Small intestine (tissue), 7 donors: ENCODE results near the gene CEND1. TPM values are rescaled to one million over a fixed set of nuclear protein-coding genes. Genes with fewer than 3 reads are reported as not detected.

ENCODE experiments used
- DNase-seq, 2 donors: peaks; one replicate each; pipeline versions ENCODE4 v3.0.0 to v3.0.0-alpha.2; 2013
- FAIRE-seq: peaks from 2 replicates; lab custom pipeline; 2012; peaks lifted over from hg19 to GRCh38; lab: Jason Lieb, UNC
- H3K27ac ChIP-seq, 3 donors: one replicate each; pipeline ENCODE4 v1.5.1; 2013; ENCODE audit warnings: low read length in 2 of 3, mild to moderate bottlenecking in 2 of 3, control low read depth in 1 of 3, inconsistent platforms in 1 of 3, low read depth in 1 of 3, moderate library complexity in 1 of 3
- H3K27me3 ChIP-seq, 3 donors: one replicate each; pipeline ENCODE4 v1.6.1; 2013; ENCODE audit warnings: low read length in 3 of 3, inconsistent platforms in 1 of 3; ENCODE audit not compliant: control insufficient read depth in 3 of 3, insufficient read depth in 3 of 3
- H3K36me3 ChIP-seq, 3 donors: one replicate each; pipeline ENCODE4 v1.6.1; 2013; ENCODE audit warnings: low read length in 3 of 3, inconsistent platforms in 1 of 3, low read depth in 1 of 3, mild to moderate bottlenecking in 1 of 3, moderate library complexity in 1 of 3; ENCODE audit not compliant: control insufficient read depth in 3 of 3, insufficient read depth in 2 of 3
- H3K4me1 ChIP-seq, 3 donors: one replicate each; pipeline ENCODE4 v1.6.1; 2013; ENCODE audit warnings: low read length in 2 of 3, inconsistent platforms in 1 of 3, low read depth in 1 of 3, mild to moderate bottlenecking in 1 of 3, moderate library complexity in 1 of 3; ENCODE audit not compliant: control insufficient read depth in 3 of 3, insufficient read depth in 2 of 3
- H3K4me3 ChIP-seq, 3 donors: one replicate each; pipeline ENCODE4 v1.5.1; 2013; ENCODE audit warnings: low read length in 3 of 3, control low read depth in 1 of 3, inconsistent platforms in 1 of 3, low read depth in 1 of 3, mild to moderate bottlenecking in 1 of 3, moderate library complexity in 1 of 3
- H3K9me3 ChIP-seq, 2 donors: one replicate each; pipeline ENCODE4 v1.6.1; 2013; ENCODE audit warnings: low read depth in 1 of 2, low read length in 1 of 2; ENCODE audit not compliant: control insufficient read depth in 2 of 2, insufficient read depth in 1 of 2
- WGBS, 3 donors: extraction: QIAGEN DNeasy Blood & Tissue Kit; methylation state at CpG; one replicate each; pipeline ENCODE4 v1.1.7; 2013; 5-methylcytosine and 5-hydroxymethylcytosine counted together
- polyA plus RNA-seq, 4 donors: library from polyadenylated mRNA; stranded (reverse) in 3 of 4; unstranded in 1 of 4; fragments of 200-250 nt in 3 of 4; fragments of 120-200 nt in 1 of 4; gene quantifications; one replicate each; pipeline versions ENCODE4 v1.2.1 to v1.2.3, GENCODE V29; 2013
- donor health status: healthy with polysubstance abuse.
- donor health status: control.
- donor health status: control.
- donor health status: Bipolar disorder and iron deficiency.
- donor health status: healthy.

CEND1 gene
- polyA plus RNA-seq, 4 donors, result 0.22 to 3.3 TPM; not detected in 2

DNA sequence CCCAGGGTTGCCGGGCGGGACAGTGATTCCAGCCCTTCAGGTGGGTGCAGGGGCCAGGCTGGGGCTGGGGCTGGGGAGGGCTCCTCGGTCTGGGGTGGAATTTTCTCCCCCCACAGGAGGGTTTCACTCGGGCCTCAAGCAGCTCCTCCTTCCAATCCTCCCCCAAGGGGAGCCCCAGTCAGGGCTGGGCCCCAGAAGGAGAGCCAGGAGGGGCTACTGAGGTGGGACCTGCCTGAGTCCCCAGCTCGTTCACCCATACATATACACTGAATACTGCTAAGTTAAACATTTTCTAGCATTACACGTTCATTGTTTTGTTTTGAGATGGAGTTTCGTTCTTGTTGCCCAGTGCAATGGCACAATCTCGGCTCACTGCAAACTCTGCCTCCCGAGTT, 36.3 kb upstream of the CEND1 start:
- H3K4me1 ChIP-seq, result peaks cover 6 to 74% (median 9%) of the 10 kb centered on the region in 3 donors
- 25 to 57% (median 36%) methylated on average over 9 of the region's 9 CpGs for WGBS, 3 donors
- H3K27me3 ChIP-seq, result peaks cover 0 to 15% (median 0%) of the 10 kb centered on the region in 3 donors
- FAIRE-seq, result no peak
- peak in 1 of 2 donors; percentile 57 for DNase-seq
- H3K27ac ChIP-seq, result peak overlapping the region in 2 of 3 donors; percentile 92 to 98
- no peaks in the 10 kb centered on the region for H3K9me3 ChIP-seq
- H3K4me3 ChIP-seq, result no peak overlapping the region
- H3K36me3 ChIP-seq, result peaks cover 4 to 48% (median 13%) of the 10 kb centered on the region in 3 donors

DNA sequence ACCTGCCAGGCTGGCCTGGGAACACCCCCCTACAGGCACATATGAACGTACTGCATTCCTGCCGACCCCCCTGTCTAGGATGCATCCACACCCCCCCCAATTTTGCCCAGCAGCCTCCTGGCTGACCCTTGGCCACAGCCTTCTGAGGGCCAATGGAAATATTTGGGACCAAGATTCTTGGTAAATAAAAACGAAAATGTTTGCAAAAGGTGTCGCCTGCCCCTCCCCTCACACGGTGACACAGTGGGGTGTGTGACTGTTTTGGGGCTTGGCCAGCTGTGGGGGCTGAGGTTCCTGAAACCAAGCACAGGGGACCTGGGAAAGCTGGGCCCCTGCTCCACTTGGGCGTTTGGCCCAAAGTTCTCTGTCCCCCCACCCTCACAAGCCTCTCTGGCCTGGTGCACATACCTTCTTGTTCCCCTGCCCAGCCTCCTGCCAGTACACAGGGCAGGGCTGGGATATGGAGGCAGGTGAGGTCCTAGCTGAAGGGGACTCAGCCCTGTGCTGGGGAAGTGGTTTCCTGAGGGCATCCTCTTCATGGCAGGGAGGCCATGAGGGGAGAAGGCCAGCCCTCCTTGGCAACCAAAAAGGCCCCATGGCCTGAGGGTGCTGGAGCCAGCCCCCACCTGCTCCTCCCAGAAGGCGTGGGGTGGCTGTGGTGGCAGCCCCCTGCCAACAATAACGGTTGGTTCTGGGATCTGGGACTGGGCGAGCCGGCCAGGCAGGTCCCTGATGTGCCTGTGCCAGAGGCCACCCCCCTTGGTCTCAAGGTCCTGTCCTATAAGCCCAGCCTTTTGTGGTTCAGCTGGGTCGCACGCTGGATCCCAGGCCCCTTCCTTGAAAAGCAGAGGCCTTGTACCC, 35.7 kb upstream of the CEND1 start:
- FAIRE-seq (no peak), DNase-seq (peak; percentile 31 to 57)
- H3K4me3 ChIP-seq, result no peak overlapping the region
- 30 to 67% (median 46%) methylated on average over 12 of the region's 12 CpGs for WGBS, 3 donors
- no peaks in the 10 kb centered on the region for H3K9me3 ChIP-seq
- H3K27ac ChIP-seq, result peak overlapping the region; percentile 16 to 98 (median 68)
- peaks cover 5 to 73% (median 6%) of the 10 kb centered on the region in 3 donors for H3K4me1 ChIP-seq
- H3K27me3 ChIP-seq, result peaks cover 0 to 15% (median 0%) of the 10 kb centered on the region in 3 donors
- peaks cover 4 to 54% (median 13%) of the 10 kb centered on the region in 3 donors for H3K36me3 ChIP-seq

DNA sequence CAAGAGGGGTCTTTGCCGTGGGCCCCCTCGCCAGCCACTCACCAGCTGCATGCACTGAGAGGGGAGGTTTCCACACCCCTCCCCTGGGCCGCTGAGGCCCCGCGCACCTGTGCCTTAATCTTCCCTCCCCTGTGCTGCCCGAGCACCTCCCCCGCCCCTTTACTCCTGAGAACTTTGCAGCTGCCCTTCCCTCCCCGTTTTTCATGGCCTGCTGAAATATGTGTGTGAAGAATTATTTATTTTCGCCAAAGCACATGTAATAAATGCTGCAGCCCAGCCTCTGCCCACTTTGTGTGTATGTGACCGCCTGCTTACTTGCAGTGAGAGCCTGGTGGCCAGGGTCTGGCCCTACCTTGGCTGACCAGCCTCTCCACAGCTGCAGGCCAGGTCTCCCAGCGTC, 35.1 kb upstream of the CEND1 start:
- peaks cover 0 to 11% (median 0%) of the 10 kb centered on the region in 3 donors for H3K27me3 ChIP-seq
- no peak overlapping the region for H3K4me3 ChIP-seq
- peaks cover 4 to 58% (median 13%) of the 10 kb centered on the region in 3 donors for H3K36me3 ChIP-seq
- no peak for FAIRE-seq
- WGBS, 3 donors, result 54 to 71% (median 59%) methylated on average over 10 to 11 of the region's 11 CpGs
- DNase-seq, result no peak
- peaks cover 5 to 73% (median 6%) of the 10 kb centered on the region in 3 donors for H3K4me1 ChIP-seq
- no peak overlapping the region for H3K27ac ChIP-seq
- H3K9me3 ChIP-seq, result no peaks in the 10 kb centered on the region

DNA sequence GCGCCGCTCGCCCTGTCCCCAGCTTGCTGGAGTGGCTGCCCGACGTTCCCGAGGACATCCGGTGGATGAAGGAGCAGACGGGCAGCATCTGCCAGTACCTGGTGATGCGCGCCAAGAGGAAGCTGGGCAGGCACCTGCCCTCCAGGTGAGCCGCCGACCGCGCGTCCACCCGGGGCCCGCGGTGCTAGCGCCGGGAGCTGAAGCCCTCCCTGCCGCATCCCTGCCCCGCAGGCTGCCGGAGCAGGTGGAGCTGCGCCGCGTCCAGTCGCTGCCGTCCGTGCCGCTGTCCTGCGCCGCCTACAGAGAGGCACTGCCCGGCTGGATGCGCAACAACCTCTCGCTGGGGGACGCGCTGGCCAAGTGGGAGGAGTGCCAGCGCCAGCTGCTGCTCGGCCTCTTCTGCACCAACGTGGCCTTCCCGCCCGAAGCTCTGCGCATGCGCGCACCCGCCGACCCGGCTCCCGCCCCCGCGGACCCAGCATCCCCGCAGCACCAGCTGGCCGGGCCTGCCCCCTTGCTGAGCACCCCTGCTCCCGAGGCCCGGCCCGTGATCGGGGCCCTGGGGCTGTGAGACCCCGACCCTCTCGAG, 34.5 kb upstream of the CEND1 start:
- Histone ChIP-seq H3K27me3 (peaks cover 0 to 5% (median 0%) of the 10 kb centered on the region in 3 donors), H3K4me3 (no peak overlapping the region), H3K36me3 (peaks cover 4 to 58% (median 13%) of the 10 kb centered on the region in 3 donors), H3K9me3 (no peaks in the 10 kb centered on the region), H3K27ac (no peak overlapping the region), H3K4me1 (peaks cover 0 to 67% (median 6%) of the 10 kb centered on the region in 3 donors)
- DNase-seq, result no peak
- WGBS, 3 donors, result 85 to 89% (median 87%) methylated on average over 35 to 59 of the region's 59 CpGs
- FAIRE-seq, result no peak

DNA sequence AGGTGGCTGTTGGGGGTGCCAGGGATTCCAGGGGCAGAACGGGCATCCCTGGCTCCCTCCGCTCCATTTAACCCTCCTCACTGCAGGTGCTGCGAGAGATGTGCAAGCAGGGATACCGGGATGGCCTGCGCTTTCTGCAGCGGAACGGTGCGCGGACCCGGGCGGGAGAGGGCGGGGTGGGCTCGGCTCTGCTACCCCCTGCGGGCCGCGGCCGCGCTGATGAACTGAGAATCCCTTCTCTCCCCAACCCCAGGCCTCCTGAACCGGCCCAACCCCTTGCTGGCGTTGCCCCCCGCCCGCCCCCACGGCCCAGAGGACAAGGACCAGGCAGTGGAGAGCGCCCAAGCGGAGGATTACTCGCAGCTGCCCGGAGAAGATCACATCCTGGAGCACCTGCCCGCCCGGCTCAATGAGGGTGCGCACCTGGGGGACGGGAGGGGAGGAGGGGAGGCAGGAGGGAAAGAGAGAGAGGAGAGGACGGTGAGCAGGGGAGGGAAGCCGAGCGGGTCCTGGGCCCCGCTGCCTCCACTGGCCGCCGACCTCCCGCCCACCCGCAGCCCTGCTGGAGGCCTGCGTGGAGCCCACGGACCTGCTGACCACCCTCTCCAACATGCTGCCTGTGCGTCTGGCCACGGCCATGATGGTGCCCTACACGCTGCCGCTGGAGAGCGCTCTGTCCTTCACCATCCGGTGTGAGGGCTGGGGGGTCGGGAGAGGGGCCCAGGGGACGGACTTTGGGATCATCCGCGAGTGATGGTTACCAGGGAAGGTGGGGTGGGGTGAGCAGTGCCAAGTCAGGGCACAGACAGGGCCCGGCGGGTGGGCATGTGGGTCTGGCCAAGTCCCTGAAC, 33.8 kb upstream of the CEND1 start:
- peaks cover 0 to 64% (median 6%) of the 10 kb centered on the region in 3 donors for H3K4me1 ChIP-seq
- H3K9me3 ChIP-seq, result no peaks in the 10 kb centered on the region
- no peak overlapping the region for H3K27ac ChIP-seq
- peaks cover 4 to 58% (median 13%) of the 10 kb centered on the region in 3 donors for H3K36me3 ChIP-seq
- FAIRE-seq (no peak), DNase-seq (no peak)
- no peaks in the 10 kb centered on the region for H3K27me3 ChIP-seq
- H3K4me3 ChIP-seq, result no peak overlapping the region
- WGBS, 3 donors, result 88 to 91% (median 89%) methylated on average over 39 to 53 of the region's 53 CpGs

DNA sequence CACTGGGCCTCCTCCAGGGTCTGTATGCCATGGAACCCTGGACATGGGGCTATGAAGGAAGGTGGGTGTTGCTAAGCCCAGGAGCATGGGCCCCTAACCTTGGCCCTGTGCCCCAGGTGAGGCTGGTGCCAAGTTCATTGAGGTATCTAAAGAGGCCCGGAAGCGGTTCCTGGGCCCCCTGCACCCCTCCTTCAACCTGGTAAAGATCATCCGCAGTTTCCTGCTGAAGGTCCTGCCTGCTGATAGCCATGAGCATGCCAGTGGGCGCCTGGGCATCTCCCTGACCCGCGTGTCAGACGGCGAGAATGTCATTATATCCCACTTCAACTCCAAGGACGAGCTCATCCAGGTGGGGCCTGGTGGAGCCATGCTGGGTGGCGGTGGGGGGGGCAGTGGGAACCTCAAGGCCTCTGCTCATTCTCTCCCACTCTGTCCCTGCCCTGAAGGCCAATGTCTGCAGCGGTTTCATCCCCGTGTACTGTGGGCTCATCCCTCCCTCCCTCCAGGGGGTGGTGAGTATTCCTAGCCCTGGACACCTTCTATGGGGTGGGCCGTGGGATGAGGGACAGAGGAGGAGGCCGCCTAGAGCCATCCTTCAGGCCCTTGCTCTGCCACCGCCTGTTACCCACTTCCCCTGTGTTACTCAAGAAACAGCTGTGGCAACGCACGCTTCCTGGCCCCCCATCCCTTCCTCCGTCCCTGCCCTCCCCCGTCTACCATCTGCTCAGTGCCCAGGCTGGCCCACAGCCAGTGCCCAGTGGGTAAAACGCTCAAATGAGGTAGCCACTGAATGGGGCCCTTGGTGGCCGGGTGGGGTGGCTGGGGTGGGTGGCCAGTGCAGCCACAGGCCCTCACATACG, 31.9 kb upstream of the CEND1 start:
- peaks cover 4 to 58% (median 13%) of the 10 kb centered on the region in 3 donors for H3K36me3 ChIP-seq
- no peak for DNase-seq
- H3K4me1 ChIP-seq, result peaks cover 0 to 52% (median 3%) of the 10 kb centered on the region in 3 donors
- H3K4me3 ChIP-seq, result peak overlapping the region in 2 of 3 donors; percentile 37 to 83
- 60 to 73% (median 63%) methylated on average over 22 of the region's 22 CpGs for WGBS, 3 donors
- peak overlapping the region; percentile 76 to 98 (median 91) for H3K27ac ChIP-seq
- no peaks in the 10 kb centered on the region for H3K9me3 ChIP-seq
- no peaks in the 10 kb centered on the region for H3K27me3 ChIP-seq
- no peak for FAIRE-seq

DNA sequence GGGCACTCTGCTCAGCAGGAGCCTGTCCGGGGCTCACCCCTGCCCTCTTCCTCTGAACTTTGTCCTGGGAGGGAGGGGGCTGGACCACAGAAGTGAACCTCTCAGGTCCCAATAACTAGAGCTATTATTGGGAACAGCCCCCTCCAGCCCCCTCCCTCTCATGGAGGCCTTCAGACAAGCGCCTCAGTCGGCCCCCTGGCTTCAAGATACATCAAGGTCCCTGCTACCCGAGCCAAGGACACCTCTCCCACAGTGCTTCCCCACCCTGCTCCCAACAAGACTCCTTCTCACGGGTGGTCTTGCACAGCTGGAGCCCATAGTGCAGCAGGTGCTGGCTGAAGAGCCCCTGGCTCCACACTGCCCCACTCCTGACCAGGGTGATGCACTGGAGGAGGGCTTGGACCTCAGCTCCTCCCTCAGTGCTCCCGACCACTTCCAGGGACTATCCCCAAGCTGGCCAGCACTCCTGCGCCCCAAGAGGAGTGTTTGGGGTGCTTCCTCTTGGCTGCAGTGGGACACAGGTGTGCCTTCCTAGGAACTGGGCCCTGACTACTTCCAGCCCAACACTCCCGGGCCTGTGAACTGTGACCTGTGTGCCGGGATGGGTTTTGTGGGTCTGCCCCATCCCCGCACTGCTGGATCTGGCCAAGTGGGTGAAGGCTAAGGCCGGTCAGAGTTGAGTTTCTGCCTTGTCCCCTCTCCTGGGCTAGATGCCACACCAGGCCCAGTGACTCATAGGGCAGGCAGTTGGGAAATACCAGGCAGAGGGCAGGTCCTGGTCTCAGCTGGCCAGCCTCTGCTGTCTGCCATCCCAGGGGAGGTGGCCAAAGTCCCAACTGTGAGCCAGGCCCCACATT, 31.0 kb upstream of the CEND1 start:
- FAIRE-seq (no peak), DNase-seq (peak; percentile 73 to 94)
- H3K36me3 ChIP-seq, result peaks cover 6 to 64% (median 13%) of the 10 kb centered on the region in 3 donors
- H3K4me1 ChIP-seq, result peaks cover 0 to 44% (median 0%) of the 10 kb centered on the region in 3 donors
- H3K4me3 ChIP-seq, result peak overlapping the region; percentile 77 to 96 (median 83)
- no peaks in the 10 kb centered on the region for H3K27me3 ChIP-seq
- WGBS, 3 donors, result 26 to 48% (median 46%) methylated on average over 10 to 11 of the region's 11 CpGs
- H3K27ac ChIP-seq, result peak overlapping the region; percentile 91 to 98 (median 94)
- no peaks in the 10 kb centered on the region for H3K9me3 ChIP-seq
